Muscle layer of duodenum (tissue), 2 donors: ENCODE data around the gene TMEM191B.
"Not testable (repeated sequence)": the region's sequence is repeated elsewhere in the genome, so short reads cannot be mapped to it uniquely, and the experiment has no call there.

Experiments
- H3K27ac ChIP-seq: one replicate; pipeline ENCODE4 v1.7.0; 2013; ENCODE audit warnings: mild to moderate bottlenecking, low read length
- H3K27me3 ChIP-seq: one replicate; pipeline ENCODE4 v1.7.0; 2013; ENCODE audit warnings: low read depth, mild to moderate bottlenecking, control low read depth, low read length
- H3K36me3 ChIP-seq, 2 donors: one replicate each; pipeline ENCODE4 v1.7.0; 2013; ENCODE audit warnings: low read length in 2 of 2, control low read depth in 1 of 2, mild to moderate bottlenecking in 1 of 2; ENCODE audit not compliant: insufficient read depth in 2 of 2, control insufficient read depth in 1 of 2
- H3K4me1 ChIP-seq, 2 donors: one replicate each; pipeline ENCODE4 v1.7.0; 2013; ENCODE audit warnings: low read length in 2 of 2, mild to moderate bottlenecking in 2 of 2, control low read depth in 1 of 2, moderate library complexity in 1 of 2; ENCODE audit not compliant: insufficient read depth in 2 of 2, control insufficient read depth in 1 of 2
- H3K4me3 ChIP-seq, 2 donors: one replicate each; pipeline ENCODE4 v1.7.0; 2013; ENCODE audit warnings: low read length in 2 of 2, low read depth in 1 of 2, mild to moderate bottlenecking in 1 of 2
- H3K9me3 ChIP-seq, 2 donors: one replicate each; pipeline ENCODE4 v1.7.0; 2013; ENCODE audit warnings: low read length in 2 of 2, control low read depth in 1 of 2, mild to moderate bottlenecking in 1 of 2; ENCODE audit not compliant: control insufficient read depth in 1 of 2
- donor health status: healthy.

Gene TMEM191B

GRCh38 chr22:18534315-18534714, 6.7 kb downstream of the TMEM191B start:
- not testable (repeated sequence) for H3K27me3 ChIP-seq, H3K9me3 ChIP-seq, H3K4me3 ChIP-seq, H3K36me3 ChIP-seq, H3K4me1 ChIP-seq, H3K27ac ChIP-seq

GRCh38 chr22:18539994-18540393, 12.4 kb downstream of the TMEM191B start:
- H3K27me3 ChIP-seq, H3K4me3 ChIP-seq, H3K4me1 ChIP-seq, H3K27ac ChIP-seq, H3K9me3 ChIP-seq, H3K36me3 ChIP-seq: not testable (repeated sequence)

- not testable (repeated sequence) for H3K4me1 ChIP-seq, H3K27me3 ChIP-seq, H3K27ac ChIP-seq, H3K36me3 ChIP-seq, H3K9me3 ChIP-seq, H3K4me3 ChIP-seq
Observed at GRCh38 chr22:18543400-18543799, 15.8 kb downstream of the TMEM191B start.

GRCh38 chr22:18544615-18545014, 17.0 kb downstream of the TMEM191B start:
- not testable (repeated sequence) for H3K9me3 ChIP-seq, H3K27ac ChIP-seq, H3K36me3 ChIP-seq, H3K4me3 ChIP-seq, H3K27me3 ChIP-seq, H3K4me1 ChIP-seq

- not testable (repeated sequence) for H3K4me1 ChIP-seq, H3K27ac ChIP-seq, H3K9me3 ChIP-seq, H3K36me3 ChIP-seq, H3K4me3 ChIP-seq, H3K27me3 ChIP-seq
Observed at GRCh38 chr22:18549458-18550179, 22.0 kb downstream of the TMEM191B start.

- H3K4me1 ChIP-seq, H3K9me3 ChIP-seq, H3K27ac ChIP-seq, H3K4me3 ChIP-seq, H3K27me3 ChIP-seq, H3K36me3 ChIP-seq: not testable (repeated sequence)
Observed at GRCh38 chr22:18551046-18551445, 23.4 kb downstream of the TMEM191B start.

GRCh38 chr22:18552839-18553597, 25.4 kb downstream of the TMEM191B start:
- not testable (repeated sequence) for H3K4me3 ChIP-seq, H3K27ac ChIP-seq, H3K36me3 ChIP-seq, H3K27me3 ChIP-seq, H3K4me1 ChIP-seq, H3K9me3 ChIP-seq

GRCh38 chr22:18554280-18555256, 27.0 kb downstream of the TMEM191B start:
- not testable (repeated sequence) for H3K27ac ChIP-seq, H3K9me3 ChIP-seq, H3K36me3 ChIP-seq

GRCh38 chr22:18558516-18558915, 30.9 kb downstream of the TMEM191B start:
- not testable (repeated sequence) for H3K9me3 ChIP-seq, H3K36me3 ChIP-seq, H3K4me3 ChIP-seq, H3K4me1 ChIP-seq, H3K27me3 ChIP-seq, H3K27ac ChIP-seq

More at GRCh38 chr22:18554280-18555256, 27.0 kb downstream of the TMEM191B start:
- H3K27me3 ChIP-seq, H3K4me3 ChIP-seq, H3K4me1 ChIP-seq: not testable (repeated sequence)

GRCh38 chr22:18558939-18559338, 31.3 kb downstream of the TMEM191B start:
- not testable (repeated sequence) for H3K27ac ChIP-seq, H3K36me3 ChIP-seq

More at GRCh38 chr22:18558939-18559338, 31.3 kb downstream of the TMEM191B start:
- H3K9me3 ChIP-seq, H3K4me3 ChIP-seq, H3K27me3 ChIP-seq, H3K4me1 ChIP-seq: not testable (repeated sequence)
